GM21526 (cell line): Measurements from ENCODE around the gene PRKCD.
"Not testable (repeated sequence)": the region's sequence is repeated elsewhere in the genome, so short reads cannot be mapped to it uniquely, and the experiment has no call there.

Experiments used
- ATAC-seq: cut with Tn5 transposase; IDR thresholded peaks from one replicate; pipeline ENCODE4 v1.9.1; 2021; ENCODE audit warnings: moderate library complexity; ENCODE audit not compliant: unreplicated experiment, low FRiP score

The PRKCD gene

DNA sequence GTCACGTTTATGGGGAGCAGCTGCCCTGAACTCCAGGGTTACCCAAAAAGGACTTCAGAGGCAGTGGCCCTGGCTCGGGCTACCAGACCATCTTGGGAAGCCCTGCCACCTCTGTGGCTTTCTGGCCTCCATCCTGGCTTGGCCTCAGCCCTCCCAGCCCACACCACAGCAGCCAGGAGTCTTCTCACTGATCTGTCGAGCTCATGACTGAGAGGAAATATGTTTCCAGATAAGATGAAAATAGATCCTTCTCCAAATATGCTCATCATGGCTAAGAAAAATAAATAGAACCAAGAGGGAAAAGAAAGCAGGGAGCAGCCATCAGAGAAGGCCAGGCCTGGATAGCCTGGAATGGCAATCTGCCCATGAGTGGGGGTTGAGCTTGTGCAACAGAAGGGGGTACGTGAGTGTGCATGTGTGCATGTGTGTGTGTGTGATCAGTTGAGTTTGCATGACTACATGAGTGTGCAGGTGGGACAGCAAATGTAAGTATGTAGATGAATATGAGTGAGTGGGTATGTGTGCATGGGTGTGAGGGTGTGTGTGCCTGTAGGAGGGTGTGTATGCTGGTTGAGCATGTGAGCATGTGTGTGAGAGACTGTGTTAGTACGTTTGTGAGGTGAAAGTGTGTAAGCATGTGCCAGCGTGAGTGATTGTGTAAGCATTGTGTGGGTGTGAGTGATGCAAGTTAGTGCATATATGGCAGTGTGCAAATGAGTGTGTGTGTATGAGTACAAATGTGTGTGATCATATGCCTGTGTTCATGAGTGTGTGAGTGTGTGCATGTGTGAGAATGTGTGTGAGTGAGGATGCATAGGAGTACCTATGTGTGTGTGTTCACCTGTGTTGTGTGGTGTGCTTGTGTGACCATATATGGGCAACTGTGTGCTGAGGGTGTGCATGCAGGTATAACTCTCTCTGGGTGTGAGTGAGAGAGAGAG lies 20.8 kb upstream of the PRKCD start:
- ATAC-seq, result no peak

DNA sequence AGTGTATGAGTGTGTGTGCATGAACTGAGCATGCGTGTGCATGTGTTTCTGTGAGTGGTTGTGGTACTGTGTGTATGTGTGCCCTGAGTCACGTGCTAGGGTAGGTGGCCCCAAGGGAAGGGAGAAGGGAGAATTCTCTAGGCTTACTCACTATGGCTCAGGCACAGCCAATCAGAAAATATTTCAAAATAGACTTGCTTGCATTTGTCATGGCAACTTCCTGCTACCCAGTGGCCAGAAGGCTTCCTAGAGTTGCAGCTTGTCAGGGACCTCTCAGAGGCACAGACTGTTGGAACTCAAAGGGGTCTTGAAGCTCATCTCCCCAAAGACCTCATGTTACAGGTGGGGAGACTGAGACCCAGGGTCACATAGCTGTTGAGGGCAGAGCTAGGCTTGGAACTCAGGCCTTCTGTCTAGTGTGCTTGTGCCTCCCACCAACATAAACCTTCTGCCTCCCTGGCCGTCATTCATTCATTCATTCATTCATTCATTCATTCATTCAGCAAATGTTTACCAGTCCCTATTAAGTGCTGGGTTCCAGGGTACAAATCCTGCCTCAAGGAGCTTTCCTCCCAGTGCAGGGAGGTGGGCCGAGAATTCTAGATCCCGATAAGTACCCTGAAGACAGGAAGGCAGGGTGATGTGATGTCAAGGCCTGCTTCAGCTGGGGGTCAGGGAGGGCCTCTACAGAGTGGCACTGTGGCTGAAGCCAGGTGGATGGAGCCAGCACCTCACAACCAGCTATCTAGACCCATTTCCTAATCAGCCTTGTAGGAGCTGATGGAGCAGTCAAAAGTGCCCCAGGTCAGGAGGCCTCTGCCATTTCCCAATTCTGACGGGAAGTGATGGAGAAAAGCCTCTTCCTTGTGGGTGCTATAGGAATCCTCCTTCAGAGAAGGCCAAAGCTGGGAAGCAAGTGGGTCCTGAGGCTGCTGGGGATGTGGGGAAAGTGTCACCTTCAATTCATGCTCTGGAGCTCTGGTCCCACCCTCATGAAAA lies 19.9 kb upstream of the PRKCD start:
- ATAC-seq, result no peak

DNA sequence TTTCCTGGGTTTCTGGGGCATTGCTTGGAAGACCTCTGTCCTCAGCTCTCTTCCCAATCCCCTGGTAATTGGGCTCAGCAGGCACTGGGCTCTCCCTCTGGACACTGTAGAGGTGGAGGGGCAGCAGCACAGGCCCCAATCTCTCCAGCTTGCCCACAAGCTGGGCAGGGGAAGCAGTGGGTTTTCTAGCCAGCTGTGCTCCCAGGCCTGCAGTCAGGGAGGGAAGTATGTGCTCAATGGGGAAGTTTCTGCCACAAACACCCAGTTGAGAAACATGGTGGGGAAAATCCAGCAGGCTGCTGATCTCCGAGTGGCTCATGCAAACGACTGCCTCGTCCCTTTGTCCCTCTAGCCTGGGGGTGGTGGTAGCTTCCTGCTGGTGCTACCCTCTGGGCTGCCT lies 18.0 kb upstream of the PRKCD start:
- no peak for ATAC-seq

DNA sequence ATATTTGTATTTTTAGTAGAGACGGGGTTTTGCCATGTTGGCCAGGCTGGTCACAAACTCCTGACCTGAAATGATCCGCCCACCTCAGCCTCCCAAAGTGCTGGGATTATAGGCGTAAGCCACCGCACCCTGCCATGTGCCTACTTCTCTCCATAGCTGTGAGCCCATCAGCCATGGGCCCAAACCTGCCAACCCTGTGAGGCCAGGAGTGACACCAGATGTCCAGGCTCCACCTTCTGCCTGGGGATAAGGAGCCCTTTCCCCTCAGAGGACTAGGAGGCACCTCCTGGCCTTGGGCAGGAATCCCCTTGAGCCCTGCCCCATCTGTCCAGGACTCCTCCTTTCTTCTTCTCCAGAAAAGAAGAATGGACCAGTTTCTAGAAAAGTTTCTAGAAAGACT lies 16.6 kb upstream of the PRKCD start:
- no peak for ATAC-seq

DNA sequence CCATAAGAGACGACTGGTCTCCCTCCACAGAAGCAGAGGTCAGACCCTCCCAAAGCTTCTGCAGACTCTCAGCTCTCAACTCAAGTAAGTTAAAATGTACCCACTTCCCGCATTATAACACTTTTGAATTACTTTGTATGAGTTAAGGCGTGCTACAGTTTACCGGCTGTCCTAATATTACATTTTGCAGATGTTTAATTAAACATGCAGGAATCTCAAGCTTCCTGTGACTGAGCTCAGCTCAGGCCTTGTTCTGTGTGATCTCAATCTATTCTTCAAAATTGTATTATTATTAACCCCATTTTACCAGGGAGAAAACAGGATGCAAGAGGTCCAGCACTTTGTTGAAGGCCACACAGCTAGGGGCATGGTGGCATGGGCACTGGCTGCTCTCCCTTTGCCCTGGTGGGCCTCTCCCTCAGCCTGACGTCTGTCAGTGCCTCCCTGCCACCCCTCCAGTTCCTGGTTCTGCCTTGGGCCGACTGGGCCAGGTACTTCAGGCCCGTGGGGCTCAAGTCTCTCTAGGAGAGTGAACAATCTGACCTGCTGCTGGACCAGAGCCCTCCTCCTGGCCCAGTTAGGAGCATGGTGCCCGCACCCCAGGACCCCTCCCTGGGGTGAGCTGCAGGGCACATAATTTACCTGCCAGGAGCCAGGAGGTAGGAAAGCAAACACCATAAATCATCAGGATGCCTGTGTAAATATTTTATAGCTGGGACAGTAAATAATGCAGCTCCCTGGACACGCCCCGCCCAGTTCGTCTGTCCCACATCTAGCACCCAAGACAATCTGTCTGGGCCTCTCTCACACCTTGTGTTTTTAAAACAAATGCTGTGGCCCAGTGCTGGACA lies 15.9 kb upstream of the PRKCD start:
- ATAC-seq, result no peak

DNA sequence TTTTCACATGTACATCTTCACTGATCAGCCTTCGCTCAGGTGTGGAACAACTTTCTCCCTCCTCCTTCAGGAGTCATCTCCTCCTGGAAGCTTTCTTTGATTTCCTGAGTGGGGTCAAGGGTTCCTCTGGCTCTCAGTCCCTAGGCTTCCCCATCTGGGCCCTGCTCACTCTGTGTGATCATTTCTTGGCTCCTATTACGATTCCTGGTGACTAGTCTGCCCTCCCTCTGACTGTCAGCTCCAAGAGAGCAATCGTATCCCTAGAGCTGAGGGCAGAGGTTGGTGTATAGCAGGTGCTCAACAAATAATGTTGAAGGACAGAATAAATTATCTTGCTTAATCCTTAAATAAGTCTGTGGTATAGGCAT lies 15.3 kb upstream of the PRKCD start:
- no peak for ATAC-seq

DNA sequence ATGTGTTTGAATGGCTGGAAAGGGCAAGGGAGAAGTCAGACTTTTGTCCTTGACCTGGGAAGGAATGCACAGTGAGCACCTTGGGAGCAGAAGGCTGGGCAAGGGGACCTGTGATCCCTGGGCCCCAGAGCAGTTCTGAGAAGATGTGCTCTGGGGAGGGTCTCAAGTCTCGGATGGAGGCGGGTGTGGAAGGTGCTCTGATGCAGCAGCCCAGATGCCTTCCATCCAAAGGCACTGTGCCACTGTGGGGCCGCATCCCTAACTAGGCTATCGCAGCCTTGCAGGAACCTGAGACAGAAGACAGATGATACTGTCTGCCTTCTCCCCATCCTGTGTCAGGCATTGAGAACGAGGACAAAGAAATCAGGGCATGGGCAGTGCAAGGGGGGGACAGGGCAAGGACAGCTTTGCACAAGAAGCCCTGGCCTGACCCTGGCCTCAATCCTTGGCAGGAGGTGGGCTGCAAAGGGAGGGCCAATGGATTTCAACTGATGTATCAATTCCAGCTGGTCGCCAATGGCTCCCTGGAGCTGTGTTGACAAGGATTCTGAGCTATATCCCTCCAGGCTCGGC lies 14.6 kb upstream of the PRKCD start:
- no peak for ATAC-seq

DNA sequence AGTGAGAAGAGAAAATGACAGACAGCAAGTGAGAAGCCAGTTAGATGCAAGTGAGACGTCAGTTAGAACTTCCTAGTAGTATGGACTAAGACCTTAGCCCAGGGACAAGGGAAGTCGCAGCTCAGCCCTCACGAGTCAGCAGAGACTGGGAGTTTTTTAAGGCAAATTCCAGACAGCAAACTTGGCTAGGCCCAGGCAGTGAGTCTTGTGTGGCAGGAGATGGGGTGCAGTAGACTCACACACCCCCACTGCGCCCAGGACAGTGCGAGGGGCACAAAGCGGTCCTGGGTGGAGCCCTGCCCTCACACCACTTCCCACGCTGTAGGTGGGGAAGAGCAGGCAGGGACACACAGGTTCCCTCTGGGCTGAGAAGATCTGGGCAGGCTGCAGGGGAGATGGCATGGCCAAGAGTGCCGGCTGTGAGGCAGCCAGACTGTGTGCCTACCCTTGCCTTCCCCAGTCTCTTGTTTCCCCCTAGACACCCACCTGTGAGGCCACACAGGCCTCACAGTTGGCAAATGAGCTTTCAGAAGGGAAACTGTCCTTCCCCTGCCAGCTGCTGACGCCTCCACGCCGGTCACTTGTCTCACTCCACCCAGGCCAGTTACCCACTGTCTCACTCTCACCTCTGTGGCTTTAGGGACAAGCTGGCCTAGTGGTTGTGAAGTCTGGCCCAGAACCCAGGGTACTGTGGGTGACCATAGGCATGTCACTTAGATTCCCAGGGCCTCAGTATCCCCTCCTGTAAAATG lies 13.7 kb upstream of the PRKCD start:
- ATAC-seq, result no peak

DNA sequence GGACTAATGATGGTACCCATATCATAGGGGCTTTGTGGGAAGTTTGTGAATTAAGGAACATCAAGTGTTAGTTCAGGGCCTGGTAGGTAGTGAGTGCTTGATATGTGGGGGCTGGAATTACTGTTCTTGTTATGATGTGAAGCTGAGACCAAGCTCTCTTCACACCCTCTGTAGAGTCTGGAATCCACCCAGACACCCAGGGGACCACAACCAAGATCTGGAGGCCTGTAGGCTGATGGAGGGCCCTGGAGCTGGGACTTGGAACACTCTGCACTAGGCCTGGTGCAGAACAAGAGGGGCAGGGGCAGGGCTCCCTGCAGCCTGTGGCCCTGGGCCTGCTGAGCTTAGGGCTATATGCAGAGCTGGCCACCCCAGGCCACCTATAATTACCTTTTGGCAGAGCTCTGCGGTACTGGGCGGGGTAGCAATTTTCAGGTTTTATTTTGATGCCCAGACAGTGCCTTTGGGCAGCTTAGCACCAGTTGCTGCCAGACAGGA lies 13.1 kb upstream of the PRKCD start:
- no peak for ATAC-seq

DNA sequence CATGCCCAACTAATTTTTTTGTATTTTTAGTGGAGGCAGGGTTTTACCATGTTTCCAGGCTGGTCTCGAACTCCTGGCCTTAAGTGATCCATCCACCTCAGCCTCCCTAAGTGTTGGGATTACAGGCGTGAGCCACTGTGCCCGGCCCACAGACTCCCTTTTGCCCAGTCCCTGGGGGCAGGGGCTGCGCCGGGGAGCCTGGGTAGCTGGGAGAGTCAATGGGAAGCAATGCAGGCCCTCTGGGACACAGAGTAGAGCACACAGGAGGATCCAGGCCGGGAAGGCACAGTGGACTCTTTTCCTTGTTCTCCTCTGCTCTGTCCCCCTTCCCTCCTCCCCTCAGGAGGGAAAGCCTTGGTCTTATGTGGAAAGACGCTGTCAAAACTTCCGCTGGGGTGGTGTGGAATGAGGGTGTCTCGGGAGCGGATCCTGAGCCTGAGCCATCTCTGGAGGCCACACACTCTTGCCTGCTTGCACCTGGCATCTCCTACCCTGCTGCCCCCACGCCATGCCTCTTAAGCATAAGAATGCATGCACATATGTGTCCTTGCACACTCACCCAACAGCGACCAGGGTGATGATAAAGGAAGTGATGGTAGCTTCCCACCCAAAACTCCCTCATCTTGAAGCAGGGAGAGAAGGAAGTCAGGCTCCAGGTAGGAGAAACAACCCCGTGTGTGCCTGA lies 11.9 kb upstream of the PRKCD start:
- no peak for ATAC-seq

DNA sequence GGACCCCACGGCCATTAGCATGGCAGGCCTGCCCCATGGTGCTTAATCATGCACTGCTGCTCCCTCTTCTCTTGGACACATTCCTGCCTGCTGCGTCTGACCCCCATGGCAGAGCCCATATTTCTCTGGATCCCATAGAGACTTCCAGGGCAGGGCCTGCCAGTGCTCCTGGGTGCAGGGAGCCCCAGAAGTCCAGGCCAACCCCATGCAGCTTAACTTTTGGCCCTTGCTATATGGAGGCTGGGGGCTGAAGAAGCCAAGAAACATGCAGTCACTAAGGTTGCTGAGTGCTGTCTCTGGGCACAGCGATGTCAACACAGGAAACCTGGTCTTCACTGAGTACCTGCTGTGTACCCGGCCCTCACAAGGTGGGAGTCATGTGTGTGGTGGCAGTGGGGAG lies 11.3 kb upstream of the PRKCD start:
- ATAC-seq, result no peak

DNA sequence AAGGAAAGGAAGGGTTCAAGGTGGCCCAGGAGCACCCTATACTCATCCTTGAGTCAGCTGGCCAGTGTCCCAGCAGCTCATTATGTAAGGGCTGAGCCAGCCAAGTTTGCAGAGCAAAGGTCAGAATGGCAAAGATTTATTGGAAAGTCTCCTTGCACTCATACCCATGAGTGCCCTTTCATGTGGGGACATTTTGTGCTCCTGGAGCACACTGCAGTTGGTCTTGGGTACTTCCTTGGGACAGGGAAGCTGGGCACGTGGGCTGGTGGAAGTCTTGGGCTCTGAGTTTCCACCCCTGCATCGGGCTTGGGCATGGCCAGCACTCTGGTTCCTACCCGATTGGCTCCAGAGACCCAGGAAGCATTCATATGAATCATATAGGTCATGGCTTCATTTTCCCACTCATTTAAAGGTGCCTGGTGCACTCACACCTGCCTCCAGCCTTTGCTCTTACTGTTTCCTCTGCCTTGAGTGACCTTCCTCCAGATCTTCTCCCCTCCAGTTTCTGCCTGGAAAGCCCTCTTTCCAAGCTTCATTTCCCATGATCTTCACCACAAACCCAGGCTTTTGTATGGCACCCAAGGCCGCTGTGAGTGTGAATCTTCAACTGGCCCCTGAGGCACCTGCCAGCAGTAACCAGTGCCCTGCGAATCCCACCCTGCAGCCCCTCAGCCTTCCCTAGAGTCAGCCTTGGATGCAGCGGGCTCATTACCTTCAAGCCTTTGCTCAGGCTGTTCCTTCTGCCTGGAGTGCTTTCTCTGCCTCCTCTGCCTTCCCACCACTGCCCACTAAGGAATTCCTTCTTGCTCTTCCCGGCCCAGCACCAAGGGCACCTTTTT lies 10.5 kb upstream of the PRKCD start:
- ATAC-seq, result no peak

DNA sequence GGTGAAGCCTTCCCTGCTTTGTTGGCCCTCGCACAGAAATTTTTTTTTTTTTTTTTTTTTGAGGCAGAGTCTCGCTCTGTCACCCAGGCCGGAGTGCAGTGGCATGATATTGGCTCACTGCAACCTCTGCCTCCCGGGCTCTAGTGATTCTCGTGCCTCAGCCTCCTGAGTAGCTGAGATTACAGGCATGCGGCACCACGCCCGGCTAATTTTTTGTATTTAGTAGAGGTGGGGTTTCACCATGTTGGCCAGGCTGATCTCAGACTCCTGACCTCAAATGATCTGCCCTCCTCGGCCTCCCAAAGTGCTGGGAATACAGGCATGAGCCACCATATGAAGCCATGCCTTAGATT lies 9.9 kb upstream of the PRKCD start:
- not testable (repeated sequence) for ATAC-seq

DNA sequence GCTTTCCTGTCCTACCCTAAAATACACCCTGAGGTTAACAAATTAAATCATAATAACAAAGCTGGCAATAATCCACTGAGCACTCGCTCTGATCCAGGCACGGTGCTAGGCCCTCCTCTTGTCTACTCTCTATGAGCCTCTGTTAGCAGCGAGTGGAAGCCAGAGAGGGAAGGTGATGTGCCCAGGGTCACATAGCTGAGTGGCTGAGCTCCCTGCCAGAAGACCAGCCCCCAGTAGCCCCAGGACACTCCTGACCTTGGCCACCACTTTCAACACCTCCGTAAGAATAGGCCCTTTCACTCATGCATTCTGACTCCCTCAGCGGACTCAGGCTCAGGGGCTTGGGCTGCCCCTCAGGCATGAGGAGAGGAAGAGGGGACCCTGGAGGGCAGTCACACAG lies 9.5 kb upstream of the PRKCD start:
- no peak for ATAC-seq

DNA sequence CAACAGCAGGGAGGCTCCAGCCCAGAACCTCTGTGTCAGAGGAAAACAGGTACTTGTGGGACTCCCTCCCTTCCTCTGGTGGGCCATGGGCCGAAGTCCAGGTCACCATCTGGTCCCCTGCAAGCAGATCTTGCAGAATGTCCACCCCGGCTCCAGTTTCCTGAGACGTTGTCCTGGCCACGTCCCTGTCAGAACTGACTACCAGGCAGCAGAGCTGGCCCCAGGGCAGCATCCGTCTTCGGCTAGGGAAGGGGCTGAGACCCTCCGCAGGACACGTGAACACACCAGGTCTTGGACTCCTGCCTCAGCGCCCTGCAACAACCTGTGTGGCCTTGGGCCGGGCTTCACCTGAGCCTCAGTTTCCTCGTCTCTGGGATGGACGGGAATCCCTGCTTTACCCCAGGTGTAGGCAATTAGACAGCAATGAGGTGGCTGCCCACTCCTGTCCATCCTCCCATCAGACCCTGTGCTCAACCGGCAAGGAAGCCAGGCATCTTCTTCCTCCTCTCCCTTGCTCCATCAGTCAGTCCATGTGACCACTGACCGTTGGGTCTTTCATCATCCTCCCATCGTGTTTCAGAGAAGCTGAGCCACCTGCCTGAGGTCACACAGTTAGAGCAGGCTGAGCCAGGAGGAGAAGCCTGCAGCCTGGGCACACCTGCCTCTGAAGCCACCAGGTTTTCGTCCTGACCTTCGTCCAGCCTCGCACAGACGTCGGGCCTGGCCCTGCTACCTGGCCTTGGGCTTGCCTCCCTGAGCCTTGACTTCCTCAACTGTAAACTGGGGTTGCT lies 8.9 kb upstream of the PRKCD start:
- ATAC-seq, result no peak

DNA sequence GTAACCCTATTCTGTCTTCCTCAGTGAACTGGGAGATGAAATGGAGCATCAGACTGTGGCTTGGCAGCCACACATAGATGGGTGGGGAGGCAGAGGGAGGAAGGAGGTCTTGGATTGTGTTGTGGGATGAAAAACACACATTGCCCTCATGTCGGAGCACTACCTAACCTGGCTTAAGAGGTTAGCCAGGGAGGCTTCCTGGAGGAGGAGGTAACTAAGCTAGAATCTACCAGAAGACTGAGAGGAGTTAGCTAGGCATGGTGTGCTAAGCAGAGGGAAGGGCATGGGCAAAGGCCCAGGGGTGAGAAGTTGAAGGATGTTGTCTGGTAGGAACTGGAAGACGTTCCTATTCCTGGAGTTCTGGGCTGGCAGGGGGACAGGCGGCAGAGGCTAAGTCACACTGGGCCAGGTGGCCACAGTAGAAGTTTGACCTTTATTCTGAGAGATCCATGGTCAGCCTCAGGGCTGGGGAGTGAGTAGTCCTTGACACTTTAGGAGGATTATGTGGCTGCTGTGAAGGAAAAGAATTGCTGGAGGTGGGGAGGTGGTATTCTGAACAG lies 7.7 kb upstream of the PRKCD start:
- no peak for ATAC-seq

DNA sequence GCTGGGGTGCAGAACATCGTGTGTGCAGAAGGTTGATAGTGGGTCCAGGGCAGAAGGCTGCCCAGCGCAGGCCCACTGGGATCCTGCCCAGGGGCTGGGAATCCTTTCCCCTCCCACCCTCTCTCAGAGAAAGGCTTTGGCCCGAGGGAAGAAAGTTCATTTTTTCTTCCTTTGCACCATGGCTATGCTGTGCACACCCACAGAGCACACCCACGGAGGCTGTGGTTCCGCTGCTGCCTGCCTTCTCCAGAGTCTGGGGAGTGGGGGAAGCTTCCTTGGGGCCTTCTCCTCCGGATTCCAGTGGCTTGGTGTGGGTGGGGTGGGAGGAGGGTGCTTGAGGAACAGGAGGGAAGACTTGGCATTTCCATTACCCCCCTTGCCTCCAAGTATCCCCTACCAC lies 7.0 kb upstream of the PRKCD start:
- ATAC-seq, result no peak
